GM12878 (cell line): ENCODE measurements around the gene PLTP. TPM values are rescaled to one million over a fixed set of nuclear protein-coding genes. Genes with fewer than 3 reads are reported as not detected.
A peak's percentile ranks its signal among the peaks of the same experiment; 100 is the strongest.

Experiments used
- BMI1 ChIP-seq: fragments of 450-650 bp; IDR thresholded peaks from 2 replicates; pipeline ENCODE4 v1.6.1; 2016; ENCODE audit warnings: mild to moderate bottlenecking, moderate library complexity, borderline replicate concordance
- CBX5 ChIP-seq: sonication (generic); IDR thresholded peaks from 2 replicates; pipeline ENCODE4 v1.6.1; 2016; ENCODE audit warnings: low read depth, moderate library complexity, mild to moderate bottlenecking, inconsistent platforms
- EP300 ChIP-seq, 2 experiments: fragments of 150-350 bp in 1 of 2; IDR thresholded peaks; 2 replicates each; pipeline ENCODE4 v1.6.1; 2011 to 2012; ENCODE audit warnings: low read depth in 2 of 2, low read length in 2 of 2, borderline replicate concordance in 1 of 2, improper control_type of control experiment in 1 of 2, inconsistent platforms in 1 of 2; ENCODE audit not compliant: control insufficient read depth in 1 of 2
- IKZF2 ChIP-seq, 2 experiments: fragments of 450-650 bp; IDR thresholded peaks; 2 replicates each; pipeline ENCODE4 v1.6.1; 2017; ENCODE audit warnings: mild to moderate bottlenecking in 2 of 2, moderate library complexity in 2 of 2
- MEF2B ChIP-seq: fragments of 450-650 bp; IDR thresholded peaks from 2 replicates; pipeline ENCODE4 v1.6.1; 2018; ENCODE audit warnings: mild to moderate bottlenecking, moderate library complexity; ENCODE audit not compliant: partially characterized antibody, poor library complexity, severe bottlenecking
- MXI1 ChIP-seq: fragments of 150-350 bp; IDR thresholded peaks from 2 replicates; pipeline ENCODE4 v1.6.1; 2011; ENCODE audit warnings: low read depth, mild to moderate bottlenecking, inconsistent platforms, low read length, improper control_type of control experiment
- NFYB ChIP-seq: IDR thresholded peaks from 2 replicates; pipeline ENCODE4 v1.6.1; 2011; ENCODE audit warnings: low read depth, mild to moderate bottlenecking, low read length, improper control_type of control experiment, moderate library complexity; ENCODE audit not compliant: insufficient read depth
- PAX8 ChIP-seq: fragments of 450-650 bp; IDR thresholded peaks from 2 replicates; pipeline ENCODE4 v1.6.1; 2017; ENCODE audit warnings: mild to moderate bottlenecking, moderate library complexity
- POLR2AphosphoS2 ChIP-seq: IDR thresholded peaks from 2 replicates; pipeline ENCODE4 v1.6.1; 2011; ENCODE audit warnings: low read depth, mild to moderate bottlenecking, low read length, improper control_type of control experiment, moderate library complexity
- SIN3A ChIP-seq: IDR thresholded peaks from 2 replicates; pipeline ENCODE4 v1.6.1; 2012; ENCODE audit warnings: low read depth, low read length, improper control_type of control experiment
- SMARCA5 ChIP-seq: fragments of 450-650 bp; IDR thresholded peaks from 2 replicates; pipeline ENCODE4 v1.6.1; 2017; ENCODE audit warnings: mild to moderate bottlenecking
- TCF7 ChIP-seq: IDR thresholded peaks from 2 replicates; pipeline ENCODE4 v1.6.1; 2014; ENCODE audit warnings: antibody characterized with exemption, borderline replicate concordance
- polyA plus RNA-seq, 11 experiments: library from polyadenylated mRNA; depleted of rRNA in 4 of 11; unstranded in 6 of 11; stranded (reverse) in 5 of 11; fragments of >200 nt; fragmentation: Nextera tagmentation in 4 of 11; fragmentation: Illumina TruSeq in 1 of 11; extraction: Ambion mirVana in 4 of 11; extraction: Trizol in 1 of 11; gene quantifications; 1 replicate in 1 of 11; 2 replicates in 10 of 11; pipeline versions ENCODE4 v1.2.1 to v1.2.3, GENCODE V29; 2011 to 2016; ENCODE audit warnings: inconsistent platforms in 2 of 11, missing spikeins in 2 of 11, low read depth in 1 of 11
- total RNA-seq, 4 experiments: library from RNA; depleted of rRNA in 3 of 4; stranded (reverse); fragments of >200 nt in 3 of 4; fragmentation: Illumina TruSeq in 1 of 4; extraction: Trizol in 1 of 4; gene quantifications; 2 replicates each; pipeline versions ENCODE4 v1.2.1 to v1.2.3, GENCODE V29; 2013 to 2021
- TF ChIP-seq, protein P1 (sequence below): IDR thresholded peaks from 2 replicates; pipeline ENCODE4 v1.6.1; 2012; ENCODE audit warnings: low read depth, low read length, improper control_type of control experiment
- TF ChIP-seq, protein P2 (sequence below): IDR thresholded peaks from 2 replicates; pipeline ENCODE4 v1.6.1; 2012; ENCODE audit warnings: improper control_type of control experiment, low read depth, low read length; ENCODE audit not compliant: insufficient replicate concordance
- TF ChIP-seq, protein P3 (sequence below), 3 experiments: IDR thresholded peaks in 2 of 3; conservative IDR thresholded peaks in 1 of 3; 2 replicates each; pipeline ENCODE4 v1.5.1; 2011; ENCODE audit warnings: low read depth in 3 of 3, low read length in 3 of 3, mild to moderate bottlenecking in 3 of 3, control low read depth in 2 of 3, moderate library complexity in 2 of 3, inconsistent platforms in 1 of 3, mixed read lengths in 1 of 3; ENCODE audit not compliant: control insufficient read depth in 2 of 3, insufficient read depth in 1 of 3; ENCODE audit errors: extremely low read depth in 1 of 3
- TF ChIP-seq, protein P4 (sequence below): fragments of 450-650 bp; IDR thresholded peaks from 2 replicates; pipeline ENCODE4 v1.6.1; 2017; ENCODE audit warnings: mild to moderate bottlenecking

Gene PLTP
- total and polyA plus RNA-seq, 10 of the 15 experiments (the other 5 are each of a cell fraction or from before 2014, with no cell fraction given), result 1.6 to 17.0 (median 7.6) TPM

- TF ChIP-seq MXI1, result peak; percentile 64
- TF ChIP-seq TCF7, result no peak
- TF ChIP-seq SMARCA5, result no peak
- TF ChIP-seq, protein P1, sequence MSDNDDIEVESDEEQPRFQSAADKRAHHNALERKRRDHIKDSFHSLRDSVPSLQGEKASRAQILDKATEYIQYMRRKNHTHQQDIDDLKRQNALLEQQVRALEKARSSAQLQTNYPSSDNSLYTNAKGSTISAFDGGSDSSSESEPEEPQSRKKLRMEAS, result no peak
- TF ChIP-seq MEF2B, result no peak
- no peak for TF ChIP-seq NFYB
- TF ChIP-seq, protein P2, sequence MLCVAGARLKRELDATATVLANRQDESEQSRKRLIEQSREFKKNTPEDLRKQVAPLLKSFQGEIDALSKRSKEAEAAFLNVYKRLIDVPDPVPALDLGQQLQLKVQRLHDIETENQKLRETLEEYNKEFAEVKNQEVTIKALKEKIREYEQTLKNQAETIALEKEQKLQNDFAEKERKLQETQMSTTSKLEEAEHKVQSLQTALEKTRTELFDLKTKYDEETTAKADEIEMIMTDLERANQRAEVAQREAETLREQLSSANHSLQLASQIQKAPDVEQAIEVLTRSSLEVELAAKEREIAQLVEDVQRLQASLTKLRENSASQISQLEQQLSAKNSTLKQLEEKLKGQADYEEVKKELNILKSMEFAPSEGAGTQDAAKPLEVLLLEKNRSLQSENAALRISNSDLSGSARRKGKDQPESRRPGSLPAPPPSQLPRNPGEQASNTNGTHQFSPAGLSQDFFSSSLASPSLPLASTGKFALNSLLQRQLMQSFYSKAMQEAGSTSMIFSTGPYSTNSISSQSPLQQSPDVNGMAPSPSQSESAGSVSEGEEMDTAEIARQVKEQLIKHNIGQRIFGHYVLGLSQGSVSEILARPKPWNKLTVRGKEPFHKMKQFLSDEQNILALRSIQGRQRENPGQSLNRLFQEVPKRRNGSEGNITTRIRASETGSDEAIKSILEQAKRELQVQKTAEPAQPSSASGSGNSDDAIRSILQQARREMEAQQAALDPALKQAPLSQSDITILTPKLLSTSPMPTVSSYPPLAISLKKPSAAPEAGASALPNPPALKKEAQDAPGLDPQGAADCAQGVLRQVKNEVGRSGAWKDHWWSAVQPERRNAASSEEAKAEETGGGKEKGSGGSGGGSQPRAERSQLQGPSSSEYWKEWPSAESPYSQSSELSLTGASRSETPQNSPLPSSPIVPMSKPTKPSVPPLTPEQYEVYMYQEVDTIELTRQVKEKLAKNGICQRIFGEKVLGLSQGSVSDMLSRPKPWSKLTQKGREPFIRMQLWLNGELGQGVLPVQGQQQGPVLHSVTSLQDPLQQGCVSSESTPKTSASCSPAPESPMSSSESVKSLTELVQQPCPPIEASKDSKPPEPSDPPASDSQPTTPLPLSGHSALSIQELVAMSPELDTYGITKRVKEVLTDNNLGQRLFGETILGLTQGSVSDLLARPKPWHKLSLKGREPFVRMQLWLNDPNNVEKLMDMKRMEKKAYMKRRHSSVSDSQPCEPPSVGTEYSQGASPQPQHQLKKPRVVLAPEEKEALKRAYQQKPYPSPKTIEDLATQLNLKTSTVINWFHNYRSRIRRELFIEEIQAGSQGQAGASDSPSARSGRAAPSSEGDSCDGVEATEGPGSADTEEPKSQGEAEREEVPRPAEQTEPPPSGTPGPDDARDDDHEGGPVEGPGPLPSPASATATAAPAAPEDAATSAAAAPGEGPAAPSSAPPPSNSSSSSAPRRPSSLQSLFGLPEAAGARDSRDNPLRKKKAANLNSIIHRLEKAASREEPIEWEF, result no peak
- TF ChIP-seq IKZF2 (IDR thresholded peaks at IDR 0.05), result 0 out of 4 replicates have a peak, but pooled peaks of 1 of the 2 experiments have one; percentile 6
- no peak for TF ChIP-seq POLR2AphosphoS2
- TF ChIP-seq PAX8, result no peak
- TF ChIP-seq EP300 (IDR thresholded peaks at IDR 0.05; ENCODE audit: borderline replicate concordance in 1 of 2, control insufficient read depth in 1 of 2, low read depth in 2 of 2, low read length in 2 of 2), result no peak
- TF ChIP-seq, protein P3, sequence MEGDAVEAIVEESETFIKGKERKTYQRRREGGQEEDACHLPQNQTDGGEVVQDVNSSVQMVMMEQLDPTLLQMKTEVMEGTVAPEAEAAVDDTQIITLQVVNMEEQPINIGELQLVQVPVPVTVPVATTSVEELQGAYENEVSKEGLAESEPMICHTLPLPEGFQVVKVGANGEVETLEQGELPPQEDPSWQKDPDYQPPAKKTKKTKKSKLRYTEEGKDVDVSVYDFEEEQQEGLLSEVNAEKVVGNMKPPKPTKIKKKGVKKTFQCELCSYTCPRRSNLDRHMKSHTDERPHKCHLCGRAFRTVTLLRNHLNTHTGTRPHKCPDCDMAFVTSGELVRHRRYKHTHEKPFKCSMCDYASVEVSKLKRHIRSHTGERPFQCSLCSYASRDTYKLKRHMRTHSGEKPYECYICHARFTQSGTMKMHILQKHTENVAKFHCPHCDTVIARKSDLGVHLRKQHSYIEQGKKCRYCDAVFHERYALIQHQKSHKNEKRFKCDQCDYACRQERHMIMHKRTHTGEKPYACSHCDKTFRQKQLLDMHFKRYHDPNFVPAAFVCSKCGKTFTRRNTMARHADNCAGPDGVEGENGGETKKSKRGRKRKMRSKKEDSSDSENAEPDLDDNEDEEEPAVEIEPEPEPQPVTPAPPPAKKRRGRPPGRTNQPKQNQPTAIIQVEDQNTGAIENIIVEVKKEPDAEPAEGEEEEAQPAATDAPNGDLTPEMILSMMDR (IDR thresholded peaks at IDR 0.05 in 2 of 3, conservative IDR thresholded peaks at IDR 0.05 in 1 of 3; ENCODE audit: control insufficient read depth in 2 of 3, extremely low read depth in 1 of 3, insufficient read depth in 1 of 3, low read depth in 3 of 3, low read length in 3 of 3), result no peak
- peak; percentile 53; the same call in 1 of the 2 replicates for TF ChIP-seq SIN3A
- TF ChIP-seq BMI1, result peak; percentile 83
- TF ChIP-seq CBX5, result no peak
- TF ChIP-seq, protein P4, sequence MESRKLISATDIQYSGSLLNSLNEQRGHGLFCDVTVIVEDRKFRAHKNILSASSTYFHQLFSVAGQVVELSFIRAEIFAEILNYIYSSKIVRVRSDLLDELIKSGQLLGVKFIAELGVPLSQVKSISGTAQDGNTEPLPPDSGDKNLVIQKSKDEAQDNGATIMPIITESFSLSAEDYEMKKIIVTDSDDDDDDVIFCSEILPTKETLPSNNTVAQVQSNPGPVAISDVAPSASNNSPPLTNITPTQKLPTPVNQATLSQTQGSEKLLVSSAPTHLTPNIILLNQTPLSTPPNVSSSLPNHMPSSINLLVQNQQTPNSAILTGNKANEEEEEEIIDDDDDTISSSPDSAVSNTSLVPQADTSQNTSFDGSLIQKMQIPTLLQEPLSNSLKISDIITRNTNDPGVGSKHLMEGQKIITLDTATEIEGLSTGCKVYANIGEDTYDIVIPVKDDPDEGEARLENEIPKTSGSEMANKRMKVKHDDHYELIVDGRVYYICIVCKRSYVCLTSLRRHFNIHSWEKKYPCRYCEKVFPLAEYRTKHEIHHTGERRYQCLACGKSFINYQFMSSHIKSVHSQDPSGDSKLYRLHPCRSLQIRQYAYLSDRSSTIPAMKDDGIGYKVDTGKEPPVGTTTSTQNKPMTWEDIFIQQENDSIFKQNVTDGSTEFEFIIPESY, result no peak
Observed at GRCh38 chr20:45911486-45912343, at the start of gene PLTP (continued).
